ENCODE results near the gene KIF6.

The KIF6 gene

GRCh38 chr6:39330057-39330456 lies 395.2 kb downstream of the KIF6 start:
- DNase-seq (ENCODE audit: extremely low read depth, low read depth): no peak
- TF ChIP-seq CTCF (IDR thresholded peaks at IDR 0.05; ENCODE audit: low read depth, low read length): no peak

DNA sequence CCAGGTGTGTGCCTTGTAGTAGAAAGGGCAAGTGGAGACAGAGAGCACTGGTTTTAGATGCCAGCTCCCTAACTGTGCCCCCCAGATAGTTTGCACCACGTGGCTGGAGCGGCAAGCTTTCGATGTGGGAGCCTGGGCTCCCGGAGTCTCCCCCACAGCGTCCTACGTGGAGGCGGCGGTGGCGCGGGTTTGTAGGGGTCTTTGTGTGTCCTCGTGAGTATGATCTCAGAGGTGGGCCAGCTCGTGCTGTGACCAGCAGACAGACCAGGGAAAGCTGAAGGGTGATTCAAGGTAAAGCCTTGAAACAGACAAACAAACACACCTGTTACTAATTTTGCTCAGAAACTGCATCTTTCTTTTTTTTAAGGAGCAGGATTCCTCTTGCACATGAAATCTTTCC lies 397.1 kb downstream of the KIF6 start:
- DNase-seq (ENCODE audit: extremely low read depth, low read depth): no peak
- no peak for TF ChIP-seq CTCF (IDR thresholded peaks at IDR 0.05; ENCODE audit: low read depth, low read length)

GRCh38 chr6:39327507-39327906 lies 397.7 kb downstream of the KIF6 start:
- DNase-seq (ENCODE audit: extremely low read depth, low read depth): no peak
- TF ChIP-seq CTCF (IDR thresholded peaks at IDR 0.05; ENCODE audit: low read depth, low read length): no peak

DNA sequence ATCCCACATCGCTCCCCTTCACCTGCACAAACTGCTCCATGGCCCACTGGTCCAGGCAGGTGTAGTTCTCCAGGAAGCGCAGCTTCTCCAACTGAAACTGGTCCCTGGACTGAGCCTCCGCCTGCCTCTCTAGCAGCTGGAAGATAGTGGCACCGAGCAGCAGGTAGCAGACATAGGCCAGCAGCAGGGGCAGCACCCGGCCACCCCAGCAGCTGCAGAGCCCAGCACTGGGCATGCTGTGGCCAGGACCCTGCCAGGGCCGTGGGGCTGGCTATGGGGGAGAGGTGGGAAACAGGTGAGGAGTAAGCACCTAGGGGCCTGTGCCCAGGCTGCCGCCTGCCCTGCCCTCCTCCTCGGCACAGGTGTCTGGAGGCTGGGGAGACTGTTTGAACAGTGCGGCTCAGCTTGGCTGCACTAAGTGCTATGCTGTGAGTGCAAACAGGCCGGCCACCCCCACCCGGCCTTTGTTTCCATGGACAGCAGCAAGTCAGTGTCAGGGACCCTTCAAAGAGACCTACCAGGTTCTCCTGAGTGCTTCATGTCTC lies 402.8 kb downstream of the KIF6 start, which contains the start of gene KCNK16:
KCNK16 (minus strand) TSS at position 397 of the 545 bp plus-strand sequence; CDS start at position 235, 162 bp downstream.
- TF ChIP-seq CTCF (IDR thresholded peaks at IDR 0.05; ENCODE audit: low read depth, low read length): no peak
- DNase-seq (ENCODE audit: extremely low read depth, low read depth): no peak

DNA sequence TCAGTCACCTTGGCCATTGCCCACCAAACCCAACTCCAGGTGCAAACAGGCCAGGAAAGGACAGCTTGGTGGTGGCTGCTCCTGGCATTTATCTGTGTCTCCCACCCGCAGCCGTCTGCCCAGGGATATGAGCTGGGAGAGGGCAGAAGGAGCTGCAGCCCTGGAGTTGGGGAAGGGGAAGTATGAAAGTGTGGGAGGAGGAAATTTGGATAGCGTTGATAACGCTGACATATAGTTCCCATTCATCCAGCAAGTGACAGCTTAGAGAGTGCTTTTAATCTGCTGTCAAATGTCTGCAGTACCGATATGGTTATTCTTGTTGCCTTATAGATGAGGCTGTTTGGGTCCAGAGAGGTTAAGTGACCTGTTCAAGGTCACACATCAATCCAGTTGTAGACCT lies 403.4 kb downstream of the KIF6 start:
- TF ChIP-seq CTCF (IDR thresholded peaks at IDR 0.05; ENCODE audit: low read depth, low read length): no peak
- no peak for DNase-seq (ENCODE audit: extremely low read depth, low read depth)

DNA sequence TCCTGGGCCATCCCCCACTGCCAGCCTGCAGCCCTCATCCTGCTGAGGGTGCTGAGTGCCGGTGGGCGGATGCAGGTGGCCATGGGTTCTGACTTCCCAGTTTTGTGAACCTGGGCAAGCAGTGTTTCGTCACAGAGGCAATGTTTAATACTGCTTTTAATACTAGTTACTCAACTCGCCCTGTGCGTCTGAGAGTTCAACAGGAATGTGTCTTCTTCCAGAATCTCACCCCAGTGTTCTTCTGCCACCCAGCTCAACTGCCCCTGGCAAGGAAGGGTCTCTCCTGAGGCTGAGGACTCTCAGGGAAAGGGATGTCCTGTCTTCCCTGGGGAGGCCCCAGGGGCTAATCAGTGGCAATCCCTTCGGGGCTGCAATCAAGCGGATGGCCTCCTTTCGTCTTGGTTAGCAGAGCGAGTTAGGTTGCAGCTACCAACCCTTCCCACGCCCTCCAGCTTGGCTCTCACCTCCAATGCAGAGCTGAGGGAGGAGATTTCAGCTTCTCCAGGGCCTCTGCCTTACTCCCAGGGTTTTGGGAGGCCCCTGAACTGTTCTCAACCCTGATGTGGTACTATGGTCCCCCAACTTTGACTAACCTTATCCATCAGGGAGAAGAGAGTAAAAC lies 404.7 kb downstream of the KIF6 start:
- DNase-seq (ENCODE audit: extremely low read depth, low read depth): no peak
- no peak for TF ChIP-seq CTCF (IDR thresholded peaks at IDR 0.05; ENCODE audit: low read depth, low read length)

- no peak for TF ChIP-seq CTCF (IDR thresholded peaks at IDR 0.05; ENCODE audit: low read depth, low read length)
- DNase-seq (ENCODE audit: extremely low read depth, low read depth): no peak
Observed at GRCh38 chr6:39319621-39320362, 405.4 kb downstream of the KIF6 start.

Data from AG09319 (cell line).